ENCODE data around the gene KERA.

KERA gene

GRCh38 chr12:91057368-91058165 is at the start of gene KERA:
Gene KERA (minus strand): TSS chr12:91058024. CDS start chr12:91056281, 1,743 bp downstream.
- Histone ChIP-seq H3K4me3 (ENCODE audit: low read length) (no peak within 1 kb of the TSS), H3K27ac (ENCODE audit: low read length) (no peak within 1 kb of the TSS), H3K36me3 (replicated peaks; ENCODE audit: low read depth, low read length) (no peaks in the 10 kb centered on the region), H3K9me3 (ENCODE audit: insufficient read depth, low read length) (no peaks in the 10 kb centered on the region), H2AFZ (ENCODE audit: low read depth, low read length) (no peak within 1 kb of the TSS), H3K4me2 (ENCODE audit: low read length) (no peak within 1 kb of the TSS), H3K9ac (ENCODE audit: low read length) (no peak within 1 kb of the TSS), H3K27me3 (ENCODE audit: low read depth, low read length) (no peaks in the 10 kb centered on the region), H4K20me1 (ENCODE audit: insufficient read depth, low read length) (no peaks in the 10 kb centered on the region), H3K79me2 (ENCODE audit: low read length) (no peaks in the 10 kb centered on the region), H3K4me1 (ENCODE audit: low read length) (no peaks in the 10 kb centered on the region)
- no peak for TF ChIP-seq EZH2phosphoT487 (IDR thresholded peaks at IDR 0.05; ENCODE audit: low read depth)
- TF ChIP-seq CTCF (IDR thresholded peaks at IDR 0.05; ENCODE audit: low read depth, low read length) = no peak

GRCh38 chr12:91106283-91106682 is 48.5 kb upstream of the KERA start:
- H3K36me3 ChIP-seq (replicated peaks; ENCODE audit: low read depth, low read length) = no peaks in the 10 kb centered on the region
- no peak overlapping the region for H2AFZ ChIP-seq (ENCODE audit: low read depth, low read length)
- peaks cover 6% of the 10 kb centered on the region; the same call in 1 of the 2 replicates for H3K4me1 ChIP-seq (ENCODE audit: low read length)
- H3K9ac ChIP-seq (ENCODE audit: low read length) = no peak overlapping the region
- no peaks in the 10 kb centered on the region for H3K79me2 ChIP-seq (ENCODE audit: low read length)
- no peaks in the 10 kb centered on the region for H3K27me3 ChIP-seq (ENCODE audit: low read depth, low read length)
- no peaks in the 10 kb centered on the region for H4K20me1 ChIP-seq (ENCODE audit: insufficient read depth, low read length)
- H3K4me2 ChIP-seq (ENCODE audit: low read length) = no peak overlapping the region
- H3K9me3 ChIP-seq (ENCODE audit: insufficient read depth, low read length) = no peaks in the 10 kb centered on the region
- H3K4me3 ChIP-seq (ENCODE audit: low read length) = no peak overlapping the region
- H3K27ac ChIP-seq (ENCODE audit: low read length) = no peak overlapping the region
- TF ChIP-seq EZH2phosphoT487 (IDR thresholded peaks at IDR 0.05; ENCODE audit: low read depth) = no peak
- TF ChIP-seq CTCF (IDR thresholded peaks at IDR 0.05; ENCODE audit: low read depth, low read length) = no peak

- Histone ChIP-seq H4K20me1 (ENCODE audit: insufficient read depth, low read length) (no peaks in the 10 kb centered on the region), H3K79me2 (ENCODE audit: low read length) (no peaks in the 10 kb centered on the region), H3K9me3 (ENCODE audit: insufficient read depth, low read length) (no peaks in the 10 kb centered on the region), H3K36me3 (replicated peaks; ENCODE audit: low read depth, low read length) (no peaks in the 10 kb centered on the region), H3K27ac (ENCODE audit: low read length) (no peak overlapping the region), H3K4me1 (ENCODE audit: low read length) (peaks cover 3% of the 10 kb centered on the region; the same call in 1 of the 2 replicates), H3K4me2 (ENCODE audit: low read length) (no peak overlapping the region), H3K9ac (ENCODE audit: low read length) (no peak overlapping the region), H3K4me3 (ENCODE audit: low read length) (no peak overlapping the region), H3K27me3 (ENCODE audit: low read depth, low read length) (no peaks in the 10 kb centered on the region), H2AFZ (ENCODE audit: low read depth, low read length) (no peak overlapping the region)
- TF ChIP-seq CTCF (IDR thresholded peaks at IDR 0.05; ENCODE audit: low read depth, low read length) (no peak), EZH2phosphoT487 (IDR thresholded peaks at IDR 0.05; ENCODE audit: low read depth) (no peak)
These were observed 48.0 kb upstream of the KERA start for GRCh38 chr12:91105807-91106206.

GRCh38 chr12:91104812-91105466 is 47.1 kb upstream of the KERA start:
- peaks cover 3% of the 10 kb centered on the region; the same call in 1 of the 2 replicates for H3K4me1 ChIP-seq (ENCODE audit: low read length)
- no peak overlapping the region for H3K4me2 ChIP-seq (ENCODE audit: low read length)

More at GRCh38 chr12:91104812-91105466, 47.1 kb upstream of the KERA start:
- TF ChIP-seq EZH2phosphoT487 (IDR thresholded peaks at IDR 0.05; ENCODE audit: low read depth) = no peak
- TF ChIP-seq CTCF (IDR thresholded peaks at IDR 0.05; ENCODE audit: low read depth, low read length) = no peak
- H3K4me3 ChIP-seq (ENCODE audit: low read length) = no peak overlapping the region
- no peaks in the 10 kb centered on the region for H3K79me2 ChIP-seq (ENCODE audit: low read length)
- no peak overlapping the region for H3K9ac ChIP-seq (ENCODE audit: low read length)
- no peaks in the 10 kb centered on the region for H3K36me3 ChIP-seq (replicated peaks; ENCODE audit: low read depth, low read length)
- no peak overlapping the region for H2AFZ ChIP-seq (ENCODE audit: low read depth, low read length)
- H3K27me3 ChIP-seq (ENCODE audit: low read depth, low read length) = no peaks in the 10 kb centered on the region
- no peak overlapping the region for H3K27ac ChIP-seq (ENCODE audit: low read length)
- no peaks in the 10 kb centered on the region for H3K9me3 ChIP-seq (ENCODE audit: insufficient read depth, low read length)
- no peaks in the 10 kb centered on the region for H4K20me1 ChIP-seq (ENCODE audit: insufficient read depth, low read length)
